ENCODE measurements around the gene SLC2A5.

The SLC2A5 gene

DNA sequence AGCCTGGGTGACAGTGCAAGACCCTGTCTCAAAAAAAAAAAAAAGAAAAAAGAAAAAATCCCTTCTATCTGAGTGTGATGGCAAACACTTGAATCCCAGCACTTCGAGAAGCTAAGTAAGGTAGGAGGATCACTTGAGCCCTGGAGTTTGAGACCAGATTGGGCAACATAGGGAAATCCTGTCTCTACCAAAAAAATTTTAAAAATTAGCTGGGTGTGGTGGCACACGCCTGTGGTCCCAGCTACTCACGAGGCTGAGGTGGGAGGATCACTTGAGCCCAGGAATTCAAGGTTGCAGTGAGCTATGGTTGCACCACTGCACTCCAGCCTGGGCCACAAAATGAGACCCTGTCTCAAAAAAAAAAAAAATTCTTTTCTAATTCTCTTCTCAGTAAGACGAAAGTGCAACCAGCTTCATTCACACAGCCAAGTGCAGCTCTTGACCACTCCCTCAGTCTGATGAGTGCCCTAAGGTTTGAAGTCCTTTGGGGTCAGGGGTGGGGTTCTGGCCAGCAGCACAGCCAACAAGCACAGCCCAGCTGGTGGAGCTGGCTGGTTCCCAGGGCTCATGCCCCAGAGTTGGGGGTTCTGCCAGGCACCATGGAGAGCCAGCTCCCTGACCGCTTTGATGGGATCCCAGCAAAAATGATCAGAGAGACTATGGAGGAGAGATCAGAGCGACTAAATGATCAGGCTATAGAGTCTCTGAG, 8.0 kb downstream of the SLC2A5 start:
- no peak for DNase-seq (ENCODE audit: low spot score)

DNA sequence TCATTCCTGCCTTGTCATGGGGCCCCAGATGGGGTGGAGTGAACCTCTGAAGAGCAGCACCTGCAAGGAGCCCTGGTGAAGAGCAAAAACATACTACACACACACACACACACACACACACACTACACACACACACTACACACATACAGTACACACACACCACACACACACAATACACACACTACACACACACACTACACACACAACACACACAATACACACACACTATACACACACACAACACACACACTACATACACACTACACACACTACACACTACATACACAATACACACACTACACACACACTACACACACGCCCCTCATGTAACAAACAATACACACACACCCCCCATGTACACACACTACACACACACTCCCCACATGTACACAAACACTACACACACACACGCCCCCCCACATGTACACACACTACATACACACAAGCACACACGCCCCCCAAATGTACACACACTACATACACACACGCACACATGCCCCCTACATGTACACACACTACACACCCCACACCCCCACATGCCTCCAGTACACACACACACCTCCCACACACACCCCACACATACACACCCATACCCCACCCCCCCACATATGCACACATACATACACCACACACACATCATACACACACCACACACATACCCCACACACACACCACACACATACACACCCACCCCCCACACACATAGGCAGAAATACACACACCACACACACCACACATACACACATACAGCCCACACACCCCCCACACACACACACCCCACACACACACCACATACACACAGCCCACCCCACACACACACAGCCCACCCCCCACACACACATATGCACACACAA, 9.3 kb downstream of the SLC2A5 start:
- no peak for DNase-seq (ENCODE audit: low spot score)

DNA sequence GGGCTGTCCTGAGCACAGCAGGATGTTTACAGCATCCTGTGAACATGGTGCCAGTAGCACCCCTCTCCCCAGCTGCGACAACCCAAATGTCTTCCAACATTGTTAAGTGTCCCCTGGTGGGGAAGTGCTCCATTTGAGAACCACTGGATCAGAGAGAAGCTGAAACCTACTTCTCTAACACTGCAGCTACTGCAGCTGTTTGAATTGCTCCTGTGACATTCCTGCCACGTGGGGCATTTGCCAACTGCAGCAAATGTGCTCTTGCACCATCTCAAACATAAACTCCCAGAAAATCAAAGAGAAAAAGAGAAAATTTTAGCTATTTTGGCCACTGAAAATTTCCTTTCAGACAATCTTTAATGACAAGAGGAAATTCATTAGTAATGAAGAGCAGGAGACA, 11.0 kb downstream of the SLC2A5 start:
- DNase-seq (ENCODE audit: low spot score) = no peak

DNA sequence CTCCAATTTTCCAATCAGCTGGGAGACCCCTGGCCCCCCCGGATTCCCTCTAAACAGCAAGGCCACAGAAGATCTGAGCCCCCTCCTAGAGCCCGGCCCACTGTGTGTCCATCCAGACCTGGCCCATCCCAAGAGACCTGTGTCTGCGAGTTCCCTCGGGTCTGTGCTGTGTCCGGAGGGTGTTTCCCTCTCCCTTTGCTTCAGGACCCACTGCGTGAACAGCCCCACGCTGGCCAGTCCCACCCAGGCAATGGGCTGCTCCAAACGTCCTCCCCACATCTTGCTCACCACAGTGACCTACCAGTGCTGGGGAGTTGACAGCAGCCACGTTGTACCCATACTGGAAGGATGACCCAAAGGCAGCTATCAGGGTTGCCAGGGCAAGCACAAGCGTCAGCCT, 11.6 kb downstream of the SLC2A5 start:
- no peak for DNase-seq (ENCODE audit: low spot score)

DNA sequence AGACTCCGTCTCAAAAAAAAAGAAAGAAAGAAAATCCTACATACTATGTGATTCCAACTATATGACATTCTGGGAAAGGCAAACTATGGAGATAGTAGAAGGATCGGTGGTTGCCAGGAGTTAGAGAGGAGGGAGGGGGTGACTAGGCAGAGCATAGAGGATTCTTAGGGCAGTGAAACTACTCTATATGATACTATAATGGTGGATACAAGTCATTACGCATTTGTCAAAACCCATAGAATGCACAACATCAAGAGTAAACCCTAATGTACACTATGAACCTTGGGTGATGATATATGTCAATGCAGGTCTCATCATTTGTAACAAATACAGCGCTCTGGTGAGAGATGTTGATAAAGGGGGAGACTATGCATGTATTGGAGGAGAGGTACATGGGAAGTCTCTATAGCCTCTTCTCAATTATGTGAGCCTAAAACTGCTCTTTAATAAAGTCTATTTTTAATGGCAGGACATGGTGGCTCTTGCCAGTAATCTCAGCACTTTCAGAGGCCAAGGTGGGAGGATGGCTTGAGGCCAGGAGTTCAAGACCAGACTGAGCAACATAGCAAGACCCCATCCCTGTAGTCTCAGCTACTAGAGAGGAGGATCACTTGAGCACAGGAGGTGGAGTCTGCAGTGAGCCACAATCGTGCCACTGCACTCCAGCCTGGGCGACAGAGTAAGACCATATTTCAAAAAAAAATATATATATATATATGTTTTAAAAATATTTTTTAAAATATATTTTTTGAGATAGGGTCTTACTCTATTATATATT, 17.0 kb downstream of the SLC2A5 start:
- DNase-seq (ENCODE audit: low spot score) = no peak

DNA sequence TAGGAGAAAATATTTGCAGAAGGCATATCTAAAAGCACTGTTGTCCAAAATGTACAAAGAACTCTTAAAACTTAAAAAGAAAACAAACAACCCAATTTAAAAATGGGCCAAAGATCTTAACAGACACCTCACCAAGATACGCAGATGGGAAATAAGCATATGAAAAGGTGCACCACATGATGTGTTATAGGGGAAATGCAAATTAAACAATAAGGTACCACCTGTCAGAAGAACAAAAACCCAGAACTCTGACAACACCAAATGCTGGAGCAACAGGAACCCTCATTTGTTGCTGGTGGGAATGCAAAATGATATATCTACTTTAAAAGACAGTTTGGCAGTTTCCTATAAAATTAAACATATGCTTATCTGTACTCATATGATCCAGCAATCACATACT, 18.1 kb downstream of the SLC2A5 start:
- DNase-seq (ENCODE audit: low spot score) = no peak

DNA sequence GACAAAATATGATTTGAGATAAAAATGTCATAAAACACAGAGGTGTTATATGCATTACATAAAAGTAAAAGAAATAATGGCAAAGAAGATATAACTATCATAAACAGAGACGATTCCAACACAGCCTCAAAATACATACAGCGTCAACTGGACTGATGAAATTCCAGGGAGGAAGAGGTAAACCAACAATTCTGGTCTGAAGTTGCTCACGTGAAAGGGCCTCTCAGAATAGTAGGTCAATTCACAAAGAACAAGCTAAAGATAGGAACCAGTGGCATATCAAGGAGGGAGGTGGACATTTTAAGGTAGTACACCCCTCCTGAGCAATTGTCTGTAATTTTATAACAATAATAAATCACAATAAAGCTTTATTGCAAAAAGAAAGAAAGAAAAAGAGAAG, 18.6 kb downstream of the SLC2A5 start:
- DNase-seq (ENCODE audit: low spot score) = no peak

DNA sequence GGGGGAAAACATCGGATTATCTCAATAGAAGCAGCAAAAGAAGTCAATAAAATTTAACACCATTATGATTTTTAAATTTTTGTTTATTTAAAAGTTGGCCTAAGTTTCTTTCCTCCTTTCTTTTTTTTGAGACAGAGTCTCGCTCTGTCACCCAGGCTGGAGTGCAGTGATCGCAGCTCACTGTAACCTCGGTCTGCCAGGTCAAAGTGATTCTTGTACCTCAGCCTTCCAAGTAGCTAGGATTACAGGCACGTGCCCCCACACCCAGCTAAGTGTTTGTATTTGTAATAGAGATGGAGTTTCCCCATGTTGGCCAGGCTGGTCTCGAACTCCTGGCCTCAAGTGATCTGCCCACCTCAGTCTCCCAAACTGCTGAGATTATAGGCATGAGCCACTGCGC, 20.9 kb downstream of the SLC2A5 start:
- no peak for DNase-seq (ENCODE audit: low spot score)

DNA sequence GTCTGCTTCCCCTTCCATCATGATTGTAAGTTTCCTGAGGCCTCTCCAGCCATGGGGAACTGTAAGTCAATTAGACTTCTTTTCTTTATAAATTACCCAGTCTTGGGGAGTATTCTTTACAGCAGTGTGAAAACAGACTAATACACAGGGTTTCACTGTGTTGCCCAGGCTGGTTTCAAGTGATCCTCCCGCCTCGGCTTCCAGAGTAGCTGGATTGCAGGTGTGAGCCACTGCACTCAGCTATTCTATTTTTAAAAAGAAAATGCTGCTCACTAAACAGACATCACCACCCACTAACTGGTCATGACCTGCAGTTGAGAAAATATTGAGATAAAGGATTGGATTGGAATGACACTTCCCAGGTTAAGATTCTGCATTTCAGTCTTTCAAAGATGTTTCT, 22.4 kb downstream of the SLC2A5 start:
- DNase-seq (ENCODE audit: low spot score) = no peak

DNA sequence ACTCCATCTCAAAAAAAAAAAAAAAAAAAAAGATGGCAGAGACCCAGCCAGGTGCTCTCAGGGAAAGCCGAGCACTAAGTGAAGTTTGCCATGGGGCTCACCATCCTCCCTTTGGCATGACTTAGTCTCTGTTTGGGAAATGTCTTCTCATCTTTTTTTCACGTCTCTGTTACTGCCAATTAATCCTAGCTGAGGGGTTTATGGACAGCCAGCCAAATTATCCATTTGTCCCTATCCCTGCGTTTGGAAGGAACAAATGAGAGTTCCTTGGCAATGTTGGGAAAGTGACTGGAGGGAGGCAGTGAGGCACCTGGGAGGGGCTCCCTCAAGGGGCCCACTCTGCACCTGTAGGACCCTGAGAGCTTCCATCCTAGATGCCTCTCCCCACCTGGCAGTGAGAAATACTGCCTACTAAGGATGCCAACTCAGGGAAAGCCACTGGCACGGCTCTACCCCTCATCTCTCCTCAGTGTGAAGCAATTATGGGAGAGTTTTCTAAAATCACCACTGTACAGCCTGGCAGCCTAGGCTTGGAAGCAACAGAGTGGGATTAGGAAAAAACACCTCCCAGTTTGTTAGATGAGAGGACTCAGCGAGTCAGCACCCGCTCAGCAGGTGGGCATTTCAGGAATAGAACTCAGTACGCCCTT, 23.4 kb downstream of the SLC2A5 start:
- no peak for DNase-seq (ENCODE audit: low spot score)

DNA sequence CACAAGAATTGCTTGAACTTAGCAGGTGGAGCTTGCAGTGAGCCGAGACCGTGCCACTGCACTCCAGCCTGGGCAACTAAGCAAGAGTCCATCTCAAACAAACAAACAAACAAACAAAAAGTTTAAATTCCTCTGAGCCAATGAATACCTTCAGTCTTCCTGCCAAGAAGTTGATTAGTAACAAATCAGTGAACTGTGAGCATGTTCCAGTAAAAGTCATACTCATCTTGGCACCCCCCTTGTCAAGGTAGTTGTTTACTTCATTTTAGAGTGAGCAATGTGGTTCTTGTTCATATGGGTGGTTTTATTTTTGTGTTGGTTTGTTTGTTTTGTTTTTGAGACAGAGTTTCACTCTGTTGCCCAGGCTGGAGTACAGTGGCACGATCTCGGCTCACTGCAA, 25.2 kb downstream of the SLC2A5 start:
- no peak for DNase-seq (ENCODE audit: low spot score)

DNA sequence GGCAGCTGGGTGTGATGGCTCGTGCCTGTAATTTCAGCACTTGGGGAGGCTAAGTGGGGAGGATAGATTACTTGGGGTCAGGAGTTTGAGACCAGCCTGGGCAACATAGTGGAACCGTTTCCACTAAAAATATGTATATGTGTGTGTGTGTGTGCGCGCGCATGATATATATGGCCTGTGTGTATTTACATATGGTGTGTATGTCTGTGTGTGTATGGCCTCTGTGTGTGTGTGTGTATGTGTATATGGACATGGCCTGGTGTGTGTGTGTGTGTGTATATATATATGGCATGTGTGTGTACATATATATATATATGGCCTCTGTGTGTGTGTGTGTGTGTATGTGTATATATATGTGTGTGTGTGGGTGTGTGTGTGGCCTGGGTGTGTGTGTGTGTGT, 27.2 kb downstream of the SLC2A5 start:
- no peak for DNase-seq (ENCODE audit: low spot score)

DNA sequence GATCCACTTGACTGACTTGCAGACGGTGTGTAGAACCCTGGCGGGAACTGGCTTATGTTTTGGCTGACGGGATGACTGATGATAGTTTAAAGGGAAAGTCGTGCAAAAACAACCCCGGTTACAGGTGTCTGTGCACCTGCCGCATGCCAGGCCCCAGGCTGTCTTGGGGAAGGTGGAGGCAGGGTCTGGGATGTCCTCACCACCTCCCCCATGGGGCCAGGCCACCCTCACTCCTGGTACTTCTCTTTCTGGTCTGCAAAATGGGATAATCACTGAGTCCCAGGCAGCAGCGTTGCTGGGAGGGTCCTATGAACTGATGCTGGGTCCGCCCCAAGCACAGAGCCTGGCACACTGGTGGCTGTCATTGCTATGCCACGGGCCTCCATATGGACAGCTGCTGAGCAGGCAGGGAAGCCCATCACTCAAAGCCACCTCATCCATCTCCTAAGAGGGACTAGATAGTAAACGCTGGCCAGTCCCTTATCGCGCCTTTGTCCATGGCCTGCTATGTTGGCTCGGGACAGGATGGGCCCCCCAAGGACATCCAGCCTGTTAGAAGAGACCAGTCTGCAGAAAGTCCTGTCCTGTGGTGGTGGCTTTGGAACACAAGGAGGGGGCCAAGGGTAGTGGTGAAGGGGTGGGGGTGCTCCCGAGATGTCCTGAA, 28.2 kb downstream of the SLC2A5 start:
- no peak for DNase-seq (ENCODE audit: low spot score)

DNA sequence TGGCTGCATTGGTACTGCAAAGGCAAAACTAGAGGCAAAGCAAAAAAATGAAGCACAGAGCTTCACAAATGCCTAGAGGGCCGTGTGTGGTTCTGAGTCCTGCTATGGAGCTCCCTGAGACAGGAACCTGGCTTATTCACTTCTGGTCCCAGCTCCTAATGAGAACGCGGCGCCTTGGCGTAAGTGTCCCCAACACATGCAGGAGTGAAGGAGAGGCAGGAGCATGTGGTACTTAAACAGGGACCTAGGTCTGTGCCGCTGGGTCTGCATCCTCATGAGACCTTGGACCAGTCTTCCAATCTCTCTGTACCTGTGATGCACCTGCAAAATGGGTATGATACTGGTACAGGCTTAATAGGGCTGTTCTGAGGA, 28.8 kb downstream of the SLC2A5 start:
- no peak for DNase-seq (ENCODE audit: low spot score)

DNA sequence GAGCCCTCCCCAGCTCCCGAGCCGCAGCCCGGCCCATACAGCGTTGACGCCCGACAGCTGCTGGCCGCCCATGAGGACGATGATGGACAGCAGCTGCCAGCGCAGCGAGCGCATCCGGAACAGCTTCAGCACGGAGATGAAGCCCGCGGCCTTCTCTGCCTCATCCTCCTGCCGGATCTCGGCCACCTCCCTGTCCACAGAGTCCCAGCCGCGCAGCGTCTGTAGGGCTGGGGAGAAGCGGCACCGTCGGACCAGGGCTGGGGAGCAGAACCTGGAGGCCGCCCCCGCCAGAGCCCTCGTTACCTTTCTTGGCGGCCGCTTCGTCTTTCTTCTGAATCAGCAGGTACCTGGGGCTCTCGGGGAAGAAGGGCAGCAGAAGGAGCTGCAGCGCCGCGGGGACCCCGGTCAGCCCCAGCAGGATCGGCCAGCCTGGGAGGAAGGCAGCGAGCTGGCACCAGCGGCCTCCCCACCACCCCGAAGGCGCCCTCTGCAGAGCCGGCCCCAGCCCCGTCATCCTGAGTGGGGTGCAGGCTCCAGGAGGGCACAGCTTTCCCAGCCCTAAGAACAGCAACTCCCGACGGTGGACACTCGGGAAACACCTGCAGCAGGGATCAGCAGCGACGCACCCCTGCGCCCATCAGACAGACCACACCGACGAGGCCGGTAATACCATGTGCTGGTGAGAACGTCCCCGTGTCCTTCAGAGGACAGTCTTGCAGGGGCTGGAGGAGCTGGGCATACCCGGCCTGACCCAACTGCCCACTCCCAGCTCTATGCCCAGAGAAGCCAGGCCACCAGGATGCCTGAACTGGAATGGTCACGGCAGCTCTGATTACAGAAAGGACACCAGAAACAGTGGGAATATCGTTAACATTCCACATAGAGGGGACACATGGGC, 29.4 kb downstream of the SLC2A5 start:
- no peak for DNase-seq (ENCODE audit: low spot score)

DNA sequence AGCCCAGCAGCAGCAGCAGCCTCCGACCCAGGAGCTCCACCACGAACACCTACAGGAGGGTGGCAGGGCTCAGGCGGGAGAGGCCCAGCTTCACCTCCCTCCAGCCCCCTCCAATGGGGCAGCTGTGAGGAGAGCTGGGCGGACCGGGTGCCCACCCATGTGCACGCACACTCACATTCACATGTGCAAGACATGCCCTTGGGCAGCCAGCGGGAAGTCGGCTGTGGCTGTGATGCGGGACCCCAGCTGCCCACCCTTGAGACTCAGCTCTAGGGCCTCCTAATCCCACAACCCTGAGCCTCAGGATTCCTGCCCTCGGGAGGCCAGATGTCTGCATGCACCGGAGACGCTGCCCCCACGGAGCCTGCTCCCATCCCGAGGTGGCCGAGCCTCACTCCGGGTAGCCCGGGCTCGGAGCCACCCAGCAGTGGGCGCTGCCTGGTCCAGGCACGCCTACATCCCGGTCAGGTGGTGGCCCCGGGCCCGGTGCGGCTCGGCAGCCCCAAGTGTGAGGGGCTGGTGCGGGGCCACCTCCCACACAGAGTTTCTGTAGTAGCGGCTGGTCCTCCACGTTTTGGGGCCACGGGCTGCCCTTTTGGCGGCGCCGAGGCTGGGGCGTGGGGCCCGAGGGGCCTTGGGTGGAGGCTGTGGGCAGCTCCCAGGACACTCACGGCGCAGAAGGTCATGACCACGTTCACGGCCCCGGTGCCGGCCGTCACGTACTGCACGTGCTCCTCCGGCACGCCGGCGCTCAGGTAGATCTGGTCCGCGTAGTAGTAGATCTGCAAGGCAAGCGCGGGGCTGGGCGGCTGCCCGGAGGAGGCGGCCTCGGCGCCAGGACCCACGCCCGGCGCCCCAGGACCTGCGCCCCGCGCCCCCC, 30.3 kb downstream of the SLC2A5 start:
- DNase-seq (ENCODE audit: low spot score) = no peak

DNA sequence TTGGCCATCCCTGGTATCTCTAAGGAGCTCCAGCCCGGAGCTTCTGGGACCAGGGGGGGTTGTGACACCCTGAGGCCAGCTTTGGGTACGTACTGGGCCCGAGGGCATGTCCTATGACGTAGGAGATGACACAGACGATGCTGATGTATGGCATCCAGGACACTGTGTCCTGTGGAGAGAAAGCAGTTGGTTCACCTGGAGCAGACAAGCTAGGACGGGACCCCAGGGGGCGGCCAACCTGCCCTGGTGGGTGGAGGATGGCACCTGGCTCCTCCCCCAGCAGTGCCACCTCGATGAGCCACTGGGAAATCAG, 31.1 kb downstream of the SLC2A5 start:
- DNase-seq (ENCODE audit: low spot score) = no peak

DNA sequence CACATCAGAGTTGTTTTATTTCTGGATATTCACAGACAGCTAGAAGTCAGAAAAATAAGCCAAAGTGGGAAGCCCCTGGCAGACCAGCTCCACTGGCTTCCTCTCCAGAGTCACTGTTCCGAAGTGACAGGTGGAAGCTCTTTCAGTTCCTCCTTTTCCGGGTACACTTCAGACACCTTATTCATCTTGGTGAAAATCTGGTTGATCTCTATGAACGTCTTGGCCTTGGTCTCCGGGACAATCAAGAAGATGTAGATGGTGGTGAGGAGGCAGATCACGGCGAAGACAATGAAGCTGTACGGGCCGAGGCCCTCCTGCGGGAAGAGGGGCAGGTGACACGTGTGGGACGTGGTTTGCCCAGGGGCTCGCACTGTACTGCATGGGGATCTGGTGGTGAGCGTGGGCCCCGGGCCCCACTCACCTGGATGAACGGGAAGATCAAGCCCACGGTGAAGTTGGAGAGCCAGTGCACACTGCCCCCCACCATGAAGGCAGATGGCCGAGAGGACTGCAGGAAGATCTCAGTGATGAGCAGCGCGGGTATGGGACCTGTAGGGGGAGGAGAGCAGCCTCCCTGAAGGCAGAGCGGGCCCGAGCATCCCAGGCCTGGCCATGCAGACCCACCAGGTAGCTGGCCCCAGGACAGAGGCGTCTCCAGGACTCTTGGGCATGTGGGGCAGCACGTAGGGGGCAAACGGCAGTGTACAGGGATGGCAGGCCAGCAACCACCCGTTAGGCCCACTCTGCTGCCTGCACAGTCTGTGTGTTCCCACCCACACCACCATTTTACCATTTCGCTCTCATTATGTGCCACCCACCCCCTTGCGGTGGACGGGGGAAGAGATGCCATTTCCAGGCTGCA, 31.7 kb downstream of the SLC2A5 start:
- no peak for DNase-seq (ENCODE audit: low spot score)

DNA sequence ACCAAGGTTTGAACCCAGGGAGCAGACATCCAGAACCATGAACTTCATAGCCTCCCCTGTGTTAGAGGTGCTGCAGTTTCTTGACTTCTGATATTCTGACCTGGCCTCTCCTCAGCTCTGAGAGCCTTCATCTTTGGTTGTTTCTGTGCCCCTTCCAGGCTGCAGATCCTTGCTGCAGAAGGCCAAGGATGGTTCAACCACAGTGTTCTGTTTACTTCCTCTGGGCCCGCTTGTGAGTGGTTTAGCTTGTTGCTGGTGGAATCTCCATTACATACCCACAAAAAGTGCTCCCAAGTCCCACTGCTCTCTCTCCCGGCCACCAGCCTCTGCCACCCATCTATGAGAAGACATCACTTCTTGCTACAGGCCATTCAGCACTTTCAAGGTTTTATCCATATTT, 34.2 kb downstream of the SLC2A5 start:
- DNase-seq (ENCODE audit: low spot score) = no peak

Data from CD4-positive, alpha-beta T cell treated with Interleukin-6 at 100 ng/mL for 8 hours (primary cell).